ENCODE measurements around the gene RAD51B.

Gene RAD51B

DNA sequence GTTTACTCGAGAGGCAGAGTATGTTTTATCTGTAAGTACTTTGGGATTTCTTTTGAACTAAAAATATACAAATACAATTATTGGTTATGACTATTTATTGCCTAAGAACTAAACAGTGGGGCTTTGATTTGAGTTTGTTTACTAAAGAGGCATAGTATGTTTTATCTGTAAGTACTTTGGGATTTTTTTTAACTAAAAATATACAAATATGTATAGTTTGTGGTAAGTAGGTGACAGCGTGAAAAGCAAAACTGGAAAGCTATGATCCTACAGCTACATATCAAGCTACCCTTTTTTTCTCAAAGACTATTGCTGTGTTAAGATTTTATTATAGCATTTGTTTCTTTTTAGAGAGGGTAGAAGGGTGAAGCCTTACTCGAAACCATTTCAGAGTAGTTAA lies 171.0 kb downstream of the RAD51B start:
- no peak overlapping the region for H3K27ac ChIP-seq (replicated peaks)
- TF ChIP-seq GABPA (IDR thresholded peaks at IDR 0.05; ENCODE audit: low read depth), result no peak
- TF ChIP-seq, protein P1, sequence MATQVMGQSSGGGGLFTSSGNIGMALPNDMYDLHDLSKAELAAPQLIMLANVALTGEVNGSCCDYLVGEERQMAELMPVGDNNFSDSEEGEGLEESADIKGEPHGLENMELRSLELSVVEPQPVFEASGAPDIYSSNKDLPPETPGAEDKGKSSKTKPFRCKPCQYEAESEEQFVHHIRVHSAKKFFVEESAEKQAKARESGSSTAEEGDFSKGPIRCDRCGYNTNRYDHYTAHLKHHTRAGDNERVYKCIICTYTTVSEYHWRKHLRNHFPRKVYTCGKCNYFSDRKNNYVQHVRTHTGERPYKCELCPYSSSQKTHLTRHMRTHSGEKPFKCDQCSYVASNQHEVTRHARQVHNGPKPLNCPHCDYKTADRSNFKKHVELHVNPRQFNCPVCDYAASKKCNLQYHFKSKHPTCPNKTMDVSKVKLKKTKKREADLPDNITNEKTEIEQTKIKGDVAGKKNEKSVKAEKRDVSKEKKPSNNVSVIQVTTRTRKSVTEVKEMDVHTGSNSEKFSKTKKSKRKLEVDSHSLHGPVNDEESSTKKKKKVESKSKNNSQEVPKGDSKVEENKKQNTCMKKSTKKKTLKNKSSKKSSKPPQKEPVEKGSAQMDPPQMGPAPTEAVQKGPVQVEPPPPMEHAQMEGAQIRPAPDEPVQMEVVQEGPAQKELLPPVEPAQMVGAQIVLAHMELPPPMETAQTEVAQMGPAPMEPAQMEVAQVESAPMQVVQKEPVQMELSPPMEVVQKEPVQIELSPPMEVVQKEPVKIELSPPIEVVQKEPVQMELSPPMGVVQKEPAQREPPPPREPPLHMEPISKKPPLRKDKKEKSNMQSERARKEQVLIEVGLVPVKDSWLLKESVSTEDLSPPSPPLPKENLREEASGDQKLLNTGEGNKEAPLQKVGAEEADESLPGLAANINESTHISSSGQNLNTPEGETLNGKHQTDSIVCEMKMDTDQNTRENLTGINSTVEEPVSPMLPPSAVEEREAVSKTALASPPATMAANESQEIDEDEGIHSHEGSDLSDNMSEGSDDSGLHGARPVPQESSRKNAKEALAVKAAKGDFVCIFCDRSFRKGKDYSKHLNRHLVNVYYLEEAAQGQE (IDR thresholded peaks at IDR 0.05; ENCODE audit: insufficient replicate concordance, low read depth), result no peak
- TF ChIP-seq POLR2AphosphoS5 (IDR thresholded peaks at IDR 0.05; ENCODE audit: low read depth), result no peak
- TF ChIP-seq SPI1 (IDR thresholded peaks at IDR 0.05; ENCODE audit: borderline replicate concordance, low read depth), result no peak

DNA sequence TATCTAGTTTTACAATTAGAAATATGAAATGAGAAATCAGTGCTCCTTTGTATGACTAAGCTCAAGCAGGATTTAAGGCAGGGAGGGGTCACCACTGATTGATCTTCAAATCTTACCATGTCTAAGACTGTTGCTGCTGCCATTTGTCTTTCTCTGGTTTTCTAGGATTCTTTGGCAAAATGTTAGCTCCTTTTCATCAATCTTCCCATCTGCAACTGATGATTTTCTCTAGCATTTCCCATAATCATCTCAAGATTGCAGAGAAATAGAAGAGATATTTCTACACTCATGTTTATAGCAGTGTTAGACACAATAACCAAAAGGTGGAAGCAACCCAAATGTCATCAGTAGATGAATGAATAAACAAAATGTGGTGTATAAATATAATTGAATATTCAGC lies 175.0 kb downstream of the RAD51B start:
- H3K4me3 ChIP-seq (replicated peaks; ENCODE audit: insufficient read depth, low read length), result no peak overlapping the region
- no peak for DNase-seq (ENCODE audit: low read depth in 1 of 2, low spot score in 1 of 2)

More for the DNA sequence above, 171.0 kb downstream of the RAD51B start:
- no peak for DNase-seq (ENCODE audit: low read depth in 1 of 2, low spot score in 1 of 2)
- Histone ChIP-seq H3K27me3 (ENCODE audit: insufficient read depth, poor library complexity, severe bottlenecking) (no peaks in the 10 kb centered on the region), H3K4me3 (replicated peaks; ENCODE audit: insufficient read depth, low read length) (no peak overlapping the region)

DNA sequence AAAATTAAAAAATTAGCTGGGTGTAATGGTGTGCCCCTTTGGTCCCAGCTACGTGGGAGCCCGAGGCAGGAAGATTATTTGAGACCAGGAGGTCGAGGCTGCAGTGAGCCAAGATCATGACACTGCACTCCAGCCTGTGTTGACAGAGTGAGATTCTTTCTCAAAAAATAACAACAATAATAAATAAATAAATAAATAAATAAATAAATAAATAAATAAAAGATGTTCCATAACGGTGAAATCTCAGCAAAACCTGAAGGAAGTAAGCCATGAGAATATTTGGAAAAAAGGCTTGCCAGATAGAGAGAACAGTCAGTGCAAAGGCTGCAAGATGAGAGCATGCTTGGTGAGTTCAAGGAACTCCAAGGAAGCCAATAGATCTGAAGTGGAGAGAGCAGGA lies 176.7 kb downstream of the RAD51B start:
- no peak overlapping the region for H3K27ac ChIP-seq (replicated peaks)
- H3K4me3 ChIP-seq (replicated peaks; ENCODE audit: insufficient read depth, low read length), result no peak overlapping the region
- no peaks in the 10 kb centered on the region for H3K27me3 ChIP-seq (ENCODE audit: insufficient read depth, poor library complexity, severe bottlenecking)
- DNase-seq (ENCODE audit: low read depth in 1 of 2, low spot score in 1 of 2), result no peak
- TF ChIP-seq SPI1 (IDR thresholded peaks at IDR 0.05; ENCODE audit: borderline replicate concordance, low read depth), result no peak
- TF ChIP-seq, protein P1 (IDR thresholded peaks at IDR 0.05; ENCODE audit: insufficient replicate concordance, low read depth), result no peak
- no peak for TF ChIP-seq GABPA (IDR thresholded peaks at IDR 0.05; ENCODE audit: low read depth)

More for the DNA sequence above, 175.0 kb downstream of the RAD51B start:
- TF ChIP-seq, protein P2, sequence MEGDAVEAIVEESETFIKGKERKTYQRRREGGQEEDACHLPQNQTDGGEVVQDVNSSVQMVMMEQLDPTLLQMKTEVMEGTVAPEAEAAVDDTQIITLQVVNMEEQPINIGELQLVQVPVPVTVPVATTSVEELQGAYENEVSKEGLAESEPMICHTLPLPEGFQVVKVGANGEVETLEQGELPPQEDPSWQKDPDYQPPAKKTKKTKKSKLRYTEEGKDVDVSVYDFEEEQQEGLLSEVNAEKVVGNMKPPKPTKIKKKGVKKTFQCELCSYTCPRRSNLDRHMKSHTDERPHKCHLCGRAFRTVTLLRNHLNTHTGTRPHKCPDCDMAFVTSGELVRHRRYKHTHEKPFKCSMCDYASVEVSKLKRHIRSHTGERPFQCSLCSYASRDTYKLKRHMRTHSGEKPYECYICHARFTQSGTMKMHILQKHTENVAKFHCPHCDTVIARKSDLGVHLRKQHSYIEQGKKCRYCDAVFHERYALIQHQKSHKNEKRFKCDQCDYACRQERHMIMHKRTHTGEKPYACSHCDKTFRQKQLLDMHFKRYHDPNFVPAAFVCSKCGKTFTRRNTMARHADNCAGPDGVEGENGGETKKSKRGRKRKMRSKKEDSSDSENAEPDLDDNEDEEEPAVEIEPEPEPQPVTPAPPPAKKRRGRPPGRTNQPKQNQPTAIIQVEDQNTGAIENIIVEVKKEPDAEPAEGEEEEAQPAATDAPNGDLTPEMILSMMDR (IDR thresholded peaks at IDR 0.05; ENCODE audit: insufficient read depth, low read length), result no peak
- TF ChIP-seq GABPA (IDR thresholded peaks at IDR 0.05; ENCODE audit: low read depth) (no peak), SPI1 (IDR thresholded peaks at IDR 0.05; ENCODE audit: borderline replicate concordance, low read depth) (no peak), POLR2AphosphoS5 (IDR thresholded peaks at IDR 0.05; ENCODE audit: low read depth) (no peak)
- TF ChIP-seq, protein P1 (IDR thresholded peaks at IDR 0.05; ENCODE audit: insufficient replicate concordance, low read depth), result no peak
- Histone ChIP-seq H3K27ac (replicated peaks) (no peak overlapping the region), H3K27me3 (ENCODE audit: insufficient read depth, poor library complexity, severe bottlenecking) (no peaks in the 10 kb centered on the region)

DNA sequence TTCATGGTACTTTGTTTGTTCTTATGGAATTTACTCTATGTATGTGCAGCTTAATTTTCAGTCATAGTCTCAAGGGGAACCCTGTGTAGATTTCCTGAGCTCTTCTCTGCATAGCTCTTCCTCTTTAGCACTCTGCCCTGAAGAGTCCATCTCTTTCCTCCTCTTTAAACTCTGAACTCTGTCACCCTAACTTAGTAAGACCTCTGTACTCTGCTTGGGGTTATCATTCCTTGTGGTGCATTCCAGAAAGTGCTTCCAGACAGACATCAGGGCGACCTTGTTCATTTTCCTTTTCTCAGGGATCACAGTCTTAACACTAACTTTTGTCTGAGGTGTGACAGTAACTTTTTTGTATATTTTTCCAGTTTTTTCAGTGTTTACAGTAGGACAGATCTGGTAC lies 179.3 kb downstream of the RAD51B start:
- Histone ChIP-seq H3K27me3 (ENCODE audit: insufficient read depth, poor library complexity, severe bottlenecking) (no peaks in the 10 kb centered on the region), H3K4me3 (replicated peaks; ENCODE audit: insufficient read depth, low read length) (no peak overlapping the region), H3K27ac (replicated peaks) (no peak overlapping the region)
- DNase-seq (ENCODE audit: low read depth in 1 of 2, low spot score in 1 of 2), result no peak
- TF ChIP-seq, protein P2 (IDR thresholded peaks at IDR 0.05; ENCODE audit: insufficient read depth, low read length), result no peak
- no peak for TF ChIP-seq POLR2AphosphoS5 (IDR thresholded peaks at IDR 0.05; ENCODE audit: low read depth)
- no peak for TF ChIP-seq SPI1 (IDR thresholded peaks at IDR 0.05; ENCODE audit: borderline replicate concordance, low read depth)
- no peak for TF ChIP-seq GABPA (IDR thresholded peaks at IDR 0.05; ENCODE audit: low read depth)
- TF ChIP-seq, protein P1 (IDR thresholded peaks at IDR 0.05; ENCODE audit: insufficient replicate concordance, low read depth), result no peak

All from HL-60 (cell line).